GM12878 (cell line): ENCODE results near the gene GEMIN7. TPM values are rescaled to one million over a fixed set of nuclear protein-coding genes. Genes with fewer than 3 reads are reported as not detected.

Experiments used
- CBX5 ChIP-seq: sonication (generic); IDR thresholded peaks from 2 replicates; pipeline ENCODE4 v1.6.1; 2016; ENCODE audit warnings: low read depth, moderate library complexity, mild to moderate bottlenecking, inconsistent platforms
- CEBPZ ChIP-seq: fragments of 150-350 bp; IDR thresholded peaks from 2 replicates; pipeline ENCODE4 v1.6.1; 2016; ENCODE audit warnings: low read depth, low read length
- CUX1 ChIP-seq: IDR thresholded peaks from 2 replicates; pipeline ENCODE4 v1.6.1; 2012; ENCODE audit warnings: improper control_type of control experiment, low read depth, low read length; ENCODE audit not compliant: insufficient replicate concordance
- DPF2 ChIP-seq: fragments of 450-650 bp; IDR thresholded peaks from 2 replicates; pipeline ENCODE4 v1.6.1; 2017; ENCODE audit warnings: mild to moderate bottlenecking
- ESRRA ChIP-seq: IDR thresholded peaks from 2 replicates; pipeline ENCODE4 v1.6.1; 2012; ENCODE audit warnings: mild to moderate bottlenecking, low read length, improper control_type of control experiment
- HDGF ChIP-seq: fragments of 450-650 bp; IDR thresholded peaks from 2 replicates; pipeline ENCODE4 v1.6.1; 2016; ENCODE audit warnings: antibody characterized with exemption
- IKZF1 ChIP-seq: fragments of 450-650 bp; conservative IDR thresholded peaks from 2 replicates; pipeline ENCODE4 v1.6.1; 2017; ENCODE audit warnings: antibody characterized with exemption, mild to moderate bottlenecking
- MTA3 ChIP-seq: IDR thresholded peaks from 2 replicates; pipeline ENCODE4 v1.6.1; 2012; ENCODE audit warnings: low read length, inconsistent platforms, borderline replicate concordance
- MYC ChIP-seq: IDR thresholded peaks from 2 replicates; pipeline ENCODE4 v1.6.1; 2011; ENCODE audit warnings: mild to moderate bottlenecking, low read length, moderate library complexity, inconsistent platforms; ENCODE audit not compliant: insufficient read depth, insufficient replicate concordance, insufficient read length, severe bottlenecking
- NFXL1 ChIP-seq: fragments of 450-650 bp; IDR thresholded peaks from 2 replicates; pipeline ENCODE4 v1.6.1; 2017; ENCODE audit warnings: antibody characterized with exemption, mild to moderate bottlenecking, borderline replicate concordance
- PAX5 ChIP-seq: IDR thresholded peaks from 2 replicates; pipeline ENCODE4 v1.6.1; 2011; ENCODE audit warnings: low read depth, low read length, borderline replicate concordance
- PAX8 ChIP-seq: fragments of 450-650 bp; IDR thresholded peaks from 2 replicates; pipeline ENCODE4 v1.6.1; 2017; ENCODE audit warnings: mild to moderate bottlenecking, moderate library complexity
- RAD21 ChIP-seq: IDR thresholded peaks from 2 replicates; pipeline ENCODE4 v1.6.1; 2011; ENCODE audit warnings: mild to moderate bottlenecking, low read depth, low read length, moderate library complexity; ENCODE audit not compliant: insufficient read depth
- RB1 ChIP-seq: fragments of 450-650 bp; formaldehyde crosslinking; IDR thresholded peaks from 2 replicates; pipeline ENCODE4 v1.6.1; 2017; ENCODE audit warnings: mild to moderate bottlenecking, borderline replicate concordance
- SMARCA5 ChIP-seq: fragments of 450-650 bp; IDR thresholded peaks from 2 replicates; pipeline ENCODE4 v1.6.1; 2017; ENCODE audit warnings: mild to moderate bottlenecking
- SMC3 ChIP-seq: IDR thresholded peaks from 2 replicates; pipeline ENCODE4 v1.6.1; 2011; ENCODE audit warnings: low read length, improper control_type of control experiment, borderline replicate concordance
- SP1 ChIP-seq: IDR thresholded peaks from one replicate; pipeline ENCODE4 v1.6.1; 2011; ENCODE audit warnings: low read depth, low read length
- SPI1 ChIP-seq: IDR thresholded peaks from 2 replicates; pipeline ENCODE4 v1.6.1; 2011; ENCODE audit warnings: low read depth, mild to moderate bottlenecking, low read length, moderate library complexity, borderline replicate concordance; ENCODE audit not compliant: insufficient read depth
- TARDBP ChIP-seq: IDR thresholded peaks from 2 replicates; pipeline ENCODE4 v1.6.1; 2016; ENCODE audit warnings: borderline replicate concordance
- TBL1XR1 ChIP-seq: IDR thresholded peaks from 2 replicates; pipeline ENCODE4 v1.6.1; 2012; ENCODE audit warnings: low read depth, low read length, improper control_type of control experiment
- polyA plus RNA-seq, 11 experiments: library from polyadenylated mRNA; depleted of rRNA in 4 of 11; unstranded in 6 of 11; stranded (reverse) in 5 of 11; fragments of >200 nt; fragmentation: Nextera tagmentation in 4 of 11; fragmentation: Illumina TruSeq in 1 of 11; extraction: Ambion mirVana in 4 of 11; extraction: Trizol in 1 of 11; gene quantifications; 1 replicate in 1 of 11; 2 replicates in 10 of 11; pipeline versions ENCODE4 v1.2.1 to v1.2.3, GENCODE V29; 2011 to 2016; ENCODE audit warnings: inconsistent platforms in 2 of 11, missing spikeins in 2 of 11, low read depth in 1 of 11
- total RNA-seq, 4 experiments: library from RNA; depleted of rRNA in 3 of 4; stranded (reverse); fragments of >200 nt in 3 of 4; fragmentation: Illumina TruSeq in 1 of 4; extraction: Trizol in 1 of 4; gene quantifications; 2 replicates each; pipeline versions ENCODE4 v1.2.1 to v1.2.3, GENCODE V29; 2013 to 2021
- TF ChIP-seq, protein P1 (sequence below): fragments of 450-650 bp; conservative IDR thresholded peaks from 2 replicates; pipeline ENCODE4 v1.6.1; 2017; ENCODE audit warnings: mild to moderate bottlenecking, moderate library complexity

The GEMIN7 gene
- total and polyA plus RNA-seq, 10 of the 15 experiments (the other 5 are each of a cell fraction or from before 2014, with no cell fraction given) = 21.1 to 76.7 (median 44.9) TPM

- TF ChIP-seq PAX8 (no peak), CUX1 (no peak), TARDBP (no peak), IKZF1 (no peak), ESRRA (no peak), SMARCA5 (peak; percentile 71; the same call in 1 of the 2 replicates), MTA3 (no peak), SMC3 (peak; percentile 87), MYC (no peak), CEBPZ (no peak), HDGF (0 out of 2 replicates have a peak, but pooled peaks have one; percentile 71), SP1 (no peak), NFXL1 (no peak), PAX5 (peak; percentile 60; the same call in 1 of the 2 replicates), RB1 (peak; percentile 41; the same call in 1 of the 2 replicates), DPF2 (no peak), RAD21 (peak; percentile 93), SPI1 (no peak), CBX5 (no peak), TBL1XR1 (no peak)
- TF ChIP-seq, protein P1, sequence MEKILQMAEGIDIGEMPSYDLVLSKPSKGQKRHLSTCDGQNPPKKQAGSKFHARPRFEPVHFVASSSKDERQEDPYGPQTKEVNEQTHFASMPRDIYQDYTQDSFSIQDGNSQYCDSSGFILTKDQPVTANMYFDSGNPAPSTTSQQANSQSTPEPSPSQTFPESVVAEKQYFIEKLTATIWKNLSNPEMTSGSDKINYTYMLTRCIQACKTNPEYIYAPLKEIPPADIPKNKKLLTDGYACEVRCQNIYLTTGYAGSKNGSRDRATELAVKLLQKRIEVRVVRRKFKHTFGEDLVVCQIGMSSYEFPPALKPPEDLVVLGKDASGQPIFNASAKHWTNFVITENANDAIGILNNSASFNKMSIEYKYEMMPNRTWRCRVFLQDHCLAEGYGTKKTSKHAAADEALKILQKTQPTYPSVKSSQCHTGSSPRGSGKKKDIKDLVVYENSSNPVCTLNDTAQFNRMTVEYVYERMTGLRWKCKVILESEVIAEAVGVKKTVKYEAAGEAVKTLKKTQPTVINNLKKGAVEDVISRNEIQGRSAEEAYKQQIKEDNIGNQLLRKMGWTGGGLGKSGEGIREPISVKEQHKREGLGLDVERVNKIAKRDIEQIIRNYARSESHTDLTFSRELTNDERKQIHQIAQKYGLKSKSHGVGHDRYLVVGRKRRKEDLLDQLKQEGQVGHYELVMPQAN = no peak
These were observed 19.6 kb upstream of the GEMIN7 start (continued) for GRCh38 chr19:45059258-45059965.
